Measurements from ENCODE around the gene ERC1.

GRCh38 chr12:991350-992333 lies 619 bp downstream of the ERC1 start:
- TF ChIP-seq EZH2phosphoT487 (IDR thresholded peaks at IDR 0.05; ENCODE audit: borderline replicate concordance, low read length) (no peak), EZH2 (IDR thresholded peaks at IDR 0.05; ENCODE audit: low read length, unreplicated experiment) (no peak)
